Fibroblast of lung (primary cell): Measurements from ENCODE around the gene THRAP3.

Source experiments
- CTCF ChIP-seq, 2 donors: IDR thresholded peaks in 1 of 2; conservative IDR thresholded peaks in 1 of 2; 1 replicate in 1 of 2; 2 replicates in 1 of 2; pipeline ENCODE4 v1.5.1; 2011 to 2012; ENCODE audit warnings: low read length in 2 of 2, control low read depth in 1 of 2, inconsistent platforms in 1 of 2, low read depth in 1 of 2, mild to moderate bottlenecking in 1 of 2
- EZH2 ChIP-seq: IDR thresholded peaks from 2 replicates; pipeline ENCODE4 v1.5.1; 2012; ENCODE audit warnings: low read length, control low read depth, mild to moderate bottlenecking; ENCODE audit errors: missing control alignments

GRCh38 chr1:36337830-36338229 lies 113.6 kb downstream of the THRAP3 start:
- TF ChIP-seq EZH2 (no peak), CTCF (conservative IDR thresholded peaks at IDR 0.05 in 1 of 2, IDR thresholded peaks at IDR 0.05 in 1 of 2; ENCODE audit: low read depth in 1 of 2, low read length in 2 of 2) (no peak)
